ENCODE data around the gene FABP2. TPM values are rescaled to one million over a fixed set of nuclear protein-coding genes. Genes with fewer than 3 reads are reported as not detected.
A peak's percentile ranks its signal among the peaks of the same experiment; 100 is the strongest.

Gene FABP2
- total and polyA plus RNA-seq, 4 experiments from 2014 or later = 0.21 TPM; not detected in 3

- H3K4me3 ChIP-seq (ENCODE audit: low read length in 2 of 2) = no peak overlapping the region
- Mint-ChIP-seq H3K4me1 (peaks cover 9 to 17% (median 12%) of the 10 kb centered on the region in 4 donors), H3K36me3 (no peaks in the 10 kb centered on the region), H3K27ac (no peak overlapping the region), H3K4me3 (no peak overlapping the region), H3K27me3 (peaks cover 6 to 7% of the 10 kb centered on the region in 2 donors), H3K9me3 (no peaks in the 10 kb centered on the region)
- H3K36me3 ChIP-seq (ENCODE audit: insufficient read depth, low read length) = no peaks in the 10 kb centered on the region
- H3K27me3 ChIP-seq (ENCODE audit: insufficient read depth, low read length) = no peaks in the 10 kb centered on the region
- no peaks in the 10 kb centered on the region for H3K9me3 ChIP-seq (ENCODE audit: control insufficient read depth in 1 of 2, low read length in 2 of 2)
- POLR2A ChIA-PET (ENCODE audit: partially characterized antibody) = interaction anchor here (0.8 kb wide), 1 partner anchor 10 kb away, joined by 5 read pairs; a partner anchor contains a TSS
- no peak overlapping the region for H3K27ac ChIP-seq (ENCODE audit: low read depth, low read length)
- H3K4me1 ChIP-seq (ENCODE audit: insufficient read depth, low read length) = peaks cover 6% of the 10 kb centered on the region
- intact Hi-C loops (cut with micrococcal nuclease) = loop anchor here (10.0 kb wide), 1 partner anchor 64 kb away; no protein-coding TSS in a partner anchor
- CTCF ChIA-PET (ENCODE audit: partially characterized antibody) = interaction anchor here (1.1 kb wide), 1 partner anchor 317 kb away, joined by 3 read pairs; no protein-coding TSS in a partner anchor
- no peak for DNase-seq
These were observed 11.1 kb downstream of the FABP2 start for GRCh38 chr4:119310826-119311225.

- H3K4me1 ChIP-seq (ENCODE audit: insufficient read depth, low read length) = peaks cover 6% of the 10 kb centered on the region
- Mint-ChIP-seq H3K27ac (no peak overlapping the region), H3K36me3 (no peaks in the 10 kb centered on the region), H3K4me1 (peaks cover 9 to 17% (median 12%) of the 10 kb centered on the region in 4 donors), H3K4me3 (no peak overlapping the region), H3K9me3 (no peaks in the 10 kb centered on the region), H3K27me3 (peaks cover 2% of the 10 kb centered on the region in 2 donors)
- no peak overlapping the region for H3K4me3 ChIP-seq (ENCODE audit: low read length in 2 of 2)
- intact Hi-C loops (cut with micrococcal nuclease) = no loop called here
- H3K36me3 ChIP-seq (ENCODE audit: insufficient read depth, low read length) = no peaks in the 10 kb centered on the region
- no peaks in the 10 kb centered on the region for H3K27me3 ChIP-seq (ENCODE audit: insufficient read depth, low read length)
- ChIA-PET CTCF (ENCODE audit: partially characterized antibody) (no interaction called here), POLR2A (ENCODE audit: partially characterized antibody) (interaction anchor here (1.3 kb wide), 1 partner anchor 146 kb away, joined by 3 read pairs; no protein-coding TSS in a partner anchor)
- no peak for DNase-seq
- no peaks in the 10 kb centered on the region for H3K9me3 ChIP-seq (ENCODE audit: control insufficient read depth in 1 of 2, low read length in 2 of 2)
- H3K27ac ChIP-seq (ENCODE audit: low read depth, low read length) = no peak overlapping the region
These were observed 14.3 kb downstream of the FABP2 start for GRCh38 chr4:119307606-119308005.

GRCh38 chr4:119304431-119304830 is 17.5 kb downstream of the FABP2 start:
- Mint-ChIP-seq H3K36me3 (peaks cover 0 to 9% of the 10 kb centered on the region in 2 donors), H3K27ac (no peak overlapping the region), H3K4me1 (peaks cover 15 to 33% (median 23%) of the 10 kb centered on the region in 4 donors), H3K9me3 (peaks cover 0 to 2% (median 0%) of the 10 kb centered on the region in 8 donors), H3K4me3 (no peak overlapping the region), H3K27me3 (peaks cover 0 to 2% of the 10 kb centered on the region in 2 donors)
- intact Hi-C loops (cut with micrococcal nuclease) = no loop called here
- POLR2A ChIA-PET (ENCODE audit: partially characterized antibody) = no interaction called here
- Histone ChIP-seq H3K4me1 (ENCODE audit: insufficient read depth, low read length) (peaks cover 11% of the 10 kb centered on the region), H3K4me3 (ENCODE audit: low read length in 2 of 2) (no peak overlapping the region), H3K27me3 (ENCODE audit: insufficient read depth, low read length) (no peaks in the 10 kb centered on the region), H3K27ac (ENCODE audit: low read depth, low read length) (no peak overlapping the region), H3K36me3 (ENCODE audit: insufficient read depth, low read length) (no peaks in the 10 kb centered on the region), H3K9me3 (ENCODE audit: control insufficient read depth in 1 of 2, low read length in 2 of 2) (no peaks in the 10 kb centered on the region)
- no peak for DNase-seq
- CTCF ChIA-PET (ENCODE audit: partially characterized antibody) = no interaction called here

GRCh38 chr4:119303587-119304305 is 18.2 kb downstream of the FABP2 start:
- DNase-seq = no peak
- CTCF ChIA-PET (ENCODE audit: partially characterized antibody) = no interaction called here
- intact Hi-C loops (cut with micrococcal nuclease) = no loop called here
- H3K4me1 ChIP-seq (ENCODE audit: insufficient read depth, low read length) = peaks cover 18% of the 10 kb centered on the region
- Mint-ChIP-seq H3K4me1 (peaks cover 21 to 40% (median 29%) of the 10 kb centered on the region in 4 donors), H3K36me3 (peaks cover 0 to 12% of the 10 kb centered on the region in 2 donors), H3K27ac (peak overlapping the region in 1 of 7 donors; percentile 0), H3K4me3 (no peak overlapping the region), H3K27me3 (peaks cover 0 to 2% of the 10 kb centered on the region in 2 donors), H3K9me3 (peaks cover 0 to 2% (median 0%) of the 10 kb centered on the region in 8 donors)
- no peak overlapping the region for H3K4me3 ChIP-seq (ENCODE audit: low read length in 2 of 2)
- no peaks in the 10 kb centered on the region for H3K36me3 ChIP-seq (ENCODE audit: insufficient read depth, low read length)
- no peak overlapping the region for H3K27ac ChIP-seq (ENCODE audit: low read depth, low read length)
- POLR2A ChIA-PET (ENCODE audit: partially characterized antibody) = no interaction called here
- H3K9me3 ChIP-seq (ENCODE audit: control insufficient read depth in 1 of 2, low read length in 2 of 2) = no peaks in the 10 kb centered on the region
- no peaks in the 10 kb centered on the region for H3K27me3 ChIP-seq (ENCODE audit: insufficient read depth, low read length)

- ChIA-PET POLR2A (ENCODE audit: partially characterized antibody) (no interaction called here), CTCF (ENCODE audit: partially characterized antibody) (interaction anchor here (1.1 kb wide), 1 partner anchor 261 kb away, joined by 4 read pairs; no protein-coding TSS in a partner anchor)
- Histone ChIP-seq H3K27me3 (ENCODE audit: insufficient read depth, low read length) (no peaks in the 10 kb centered on the region), H3K4me3 (ENCODE audit: low read length in 2 of 2) (no peak overlapping the region), H3K4me1 (ENCODE audit: insufficient read depth, low read length) (peaks cover 32% of the 10 kb centered on the region), H3K27ac (ENCODE audit: low read depth, low read length) (no peak overlapping the region), H3K36me3 (ENCODE audit: insufficient read depth, low read length) (no peaks in the 10 kb centered on the region), H3K9me3 (ENCODE audit: control insufficient read depth in 1 of 2, low read length in 2 of 2) (no peaks in the 10 kb centered on the region)
- intact Hi-C loops (cut with micrococcal nuclease) = no loop called here
- Mint-ChIP-seq H3K9me3 (peaks cover 0 to 2% (median 0%) of the 10 kb centered on the region in 8 donors), H3K4me3 (peak overlapping the region in 2 of 8 donors; percentile 6 to 50), H3K27ac (peak overlapping the region in 3 of 7 donors; percentile 0 to 60 (median 49)), H3K27me3 (no peaks in the 10 kb centered on the region), H3K4me1 (peaks cover 29 to 45% (median 35%) of the 10 kb centered on the region in 4 donors), H3K36me3 (peaks cover 7 to 20% of the 10 kb centered on the region in 2 donors)
- DNase-seq = no peak
These were observed 19.7 kb downstream of the FABP2 start for GRCh38 chr4:119302073-119302832.

- Mint-ChIP-seq H3K27me3 (no peaks in the 10 kb centered on the region), H3K4me3 (peak overlapping the region; percentile 95 to 100 (median 98)), H3K4me1 (peaks cover 24 to 42% (median 34%) of the 10 kb centered on the region in 4 donors), H3K9me3 (peaks cover 0 to 2% (median 0%) of the 10 kb centered on the region in 8 donors), H3K27ac (peak overlapping the region; percentile 96 to 100 (median 99)), H3K36me3 (peaks cover 18 to 28% of the 10 kb centered on the region in 2 donors)
- POLR2A ChIA-PET (ENCODE audit: partially characterized antibody) = interaction anchor here (0.8 to 2.4 kb wide), 17 partner anchors 9 to 1022 kb away, joined by 3 to 59 read pairs (median 5); partner anchors contain the start of genes METTL14, PDE5A and USP53
- H3K4me1 ChIP-seq (ENCODE audit: insufficient read depth, low read length) = peaks cover 27% of the 10 kb centered on the region
- CTCF ChIA-PET (ENCODE audit: partially characterized antibody) = interaction anchor here (0.8 to 4.8 kb wide), 11 partner anchors 10 to 756 kb away, joined by 3 to 34 read pairs (median 4); partner anchors contain the start of genes PDE5A and USP53
- peak overlapping the region; percentile 92 for H3K27ac ChIP-seq (ENCODE audit: low read depth, low read length)
- peak; percentile 88 to 91 (median 90) for DNase-seq
- H3K9me3 ChIP-seq (ENCODE audit: control insufficient read depth in 1 of 2, low read length in 2 of 2) = no peaks in the 10 kb centered on the region
- intact Hi-C loops (cut with micrococcal nuclease) = loop anchor here (1.0 to 2.0 kb wide), 3 partner anchors 88 to 1022 kb away; partner anchors contain the start of gene USP53
- no peaks in the 10 kb centered on the region for H3K27me3 ChIP-seq (ENCODE audit: insufficient read depth, low read length)
- peak overlapping the region; percentile 95 to 99 for H3K4me3 ChIP-seq (ENCODE audit: low read length in 2 of 2)
- no peaks in the 10 kb centered on the region for H3K36me3 ChIP-seq (ENCODE audit: insufficient read depth, low read length)
These were observed 21.6 kb downstream of the FABP2 start for GRCh38 chr4:119300101-119300978.
